Mesenchymal stem cell (in vitro differentiated cells and primary cell): ENCODE results near the gene IRF5. TPM values are rescaled to one million over a fixed set of nuclear protein-coding genes. Genes with fewer than 3 reads are reported as not detected.

Source experiments
- DNase-seq: peaks from one replicate; pipeline ENCODE4 v3.0.0-alpha.2; 2013
- H2AFZ ChIP-seq: one replicate; pipeline ENCODE4 v1.6.1; 2013; ENCODE audit warnings: low read depth, mild to moderate bottlenecking, control low read depth, inconsistent platforms, low read length, moderate library complexity
- H2AK5ac ChIP-seq: 2 replicates; pipeline ENCODE4 v1.6.1; 2013; ENCODE audit warnings: low read length, moderate library complexity, mild to moderate bottlenecking, inconsistent platforms; ENCODE audit not compliant: severe bottlenecking
- H2BK120ac ChIP-seq: one replicate; pipeline ENCODE4 v1.6.1; 2013; ENCODE audit warnings: low read depth, mild to moderate bottlenecking, inconsistent platforms, low read length, moderate library complexity
- H2BK12ac ChIP-seq, 2 experiments: one replicate each; pipeline ENCODE4 v1.6.1; 2013; ENCODE audit warnings: inconsistent platforms in 2 of 2, low read length in 2 of 2, mild to moderate bottlenecking in 2 of 2, moderate library complexity in 2 of 2, control low read depth in 1 of 2
- H2BK15ac ChIP-seq: one replicate; pipeline ENCODE4 v1.6.1; 2013; ENCODE audit warnings: mild to moderate bottlenecking, low read depth, inconsistent platforms; ENCODE audit not compliant: poor library complexity, severe bottlenecking
- H2BK5ac ChIP-seq: 2 replicates; pipeline ENCODE4 v1.6.1; 2013; ENCODE audit warnings: low read depth, mild to moderate bottlenecking, low read length, control low read depth, inconsistent platforms; ENCODE audit not compliant: poor library complexity, severe bottlenecking
- H3K14ac ChIP-seq, 2 experiments: one replicate each; pipeline ENCODE4 v1.6.1; 2013; ENCODE audit warnings: inconsistent platforms in 2 of 2, low read length in 2 of 2, control low read depth in 1 of 2, mild to moderate bottlenecking in 1 of 2, moderate library complexity in 1 of 2
- H3K18ac ChIP-seq, 2 experiments: one replicate each; pipeline ENCODE4 v1.6.1; 2013; ENCODE audit warnings: inconsistent platforms in 2 of 2, low read length in 2 of 2, control low read depth in 1 of 2, low read depth in 1 of 2, mild to moderate bottlenecking in 1 of 2
- H3K23ac ChIP-seq, 2 experiments: one replicate each; pipeline ENCODE4 v1.6.1; 2013; ENCODE audit warnings: inconsistent platforms in 2 of 2, low read length in 2 of 2, mild to moderate bottlenecking in 2 of 2, moderate library complexity in 2 of 2, control low read depth in 1 of 2
- H3K27ac ChIP-seq: 2 replicates; pipeline ENCODE4 v1.5.1; 2013; ENCODE audit warnings: mild to moderate bottlenecking, moderate library complexity, low read length, control low read depth, inconsistent platforms; ENCODE audit not compliant: poor library complexity, severe bottlenecking
- H3K27me3 ChIP-seq, 2 experiments: 2 replicates each; pipeline versions ENCODE4 v1.6.1 to v1.7.0; 2013; ENCODE audit warnings: low read length in 2 of 2, mild to moderate bottlenecking in 2 of 2, moderate library complexity in 2 of 2, control low read depth in 1 of 2, inconsistent platforms in 1 of 2; ENCODE audit not compliant: control insufficient read depth in 1 of 2, insufficient read depth in 1 of 2
- H3K36me3 ChIP-seq, 2 experiments: 2 replicates each; pipeline versions ENCODE4 v1.6.1 to v1.7.0; 2013; ENCODE audit warnings: low read length in 2 of 2, control low read depth in 1 of 2, inconsistent platforms in 1 of 2, low read depth in 1 of 2, mild to moderate bottlenecking in 1 of 2; ENCODE audit not compliant: insufficient read depth in 2 of 2, control insufficient read depth in 1 of 2
- H3K4ac ChIP-seq, 2 experiments: one replicate each; pipeline ENCODE4 v1.6.1; 2013; ENCODE audit warnings: inconsistent platforms in 2 of 2, low read length in 2 of 2, mild to moderate bottlenecking in 2 of 2, moderate library complexity in 2 of 2, control low read depth in 1 of 2, low read depth in 1 of 2
- H3K4me1 ChIP-seq: 2 replicates; pipeline ENCODE4 v1.6.1; 2013; ENCODE audit warnings: low read depth, low read length, control low read depth; ENCODE audit not compliant: control insufficient read depth, insufficient read depth
- H3K4me2 ChIP-seq: 2 replicates; pipeline ENCODE4 v1.6.1; 2013; ENCODE audit warnings: low read length, mild to moderate bottlenecking, inconsistent platforms; ENCODE audit not compliant: poor library complexity, severe bottlenecking
- H3K4me3 ChIP-seq, 2 experiments: 2 replicates each; pipeline versions ENCODE4 v1.5.1 to v1.7.0; 2013; ENCODE audit warnings: low read length in 2 of 2, mild to moderate bottlenecking in 2 of 2, control low read depth in 1 of 2, low read depth in 1 of 2; ENCODE audit not compliant: insufficient read depth in 1 of 2
- H3K79me1 ChIP-seq: replicated peaks from 2 replicates; pipeline ENCODE4 v1.6.1; 2013; ENCODE audit warnings: mild to moderate bottlenecking, control low read depth, low read length, inconsistent platforms; ENCODE audit not compliant: poor library complexity, severe bottlenecking
- H3K9ac ChIP-seq: 2 replicates; pipeline ENCODE4 v1.7.0; 2013; ENCODE audit warnings: mild to moderate bottlenecking, low read length, moderate library complexity
- H3K9me3 ChIP-seq: 2 replicates; pipeline ENCODE4 v1.7.0; 2013; ENCODE audit warnings: mild to moderate bottlenecking, low read length; ENCODE audit not compliant: control insufficient read depth
- H4K8ac ChIP-seq: one replicate; pipeline ENCODE4 v1.6.1; 2013; ENCODE audit warnings: inconsistent platforms, mild to moderate bottlenecking, low read length, moderate library complexity
- H4K91ac ChIP-seq: one replicate; pipeline ENCODE4 v1.6.1; 2013; ENCODE audit warnings: mild to moderate bottlenecking, low read length, inconsistent platforms
- WGBS: methylation state at CpG from one replicate; pipeline ENCODE4 v1.1.7; 2013; ENCODE audit warnings: mixed read lengths; 5-methylcytosine and 5-hydroxymethylcytosine counted together
- polyA plus RNA-seq, 2 experiments: library from polyadenylated mRNA; stranded (reverse); fragments of 200-250 nt; gene quantifications; one replicate each; pipeline ENCODE4 v1.2.3, GENCODE V29; 2013

The IRF5 gene, protein sequence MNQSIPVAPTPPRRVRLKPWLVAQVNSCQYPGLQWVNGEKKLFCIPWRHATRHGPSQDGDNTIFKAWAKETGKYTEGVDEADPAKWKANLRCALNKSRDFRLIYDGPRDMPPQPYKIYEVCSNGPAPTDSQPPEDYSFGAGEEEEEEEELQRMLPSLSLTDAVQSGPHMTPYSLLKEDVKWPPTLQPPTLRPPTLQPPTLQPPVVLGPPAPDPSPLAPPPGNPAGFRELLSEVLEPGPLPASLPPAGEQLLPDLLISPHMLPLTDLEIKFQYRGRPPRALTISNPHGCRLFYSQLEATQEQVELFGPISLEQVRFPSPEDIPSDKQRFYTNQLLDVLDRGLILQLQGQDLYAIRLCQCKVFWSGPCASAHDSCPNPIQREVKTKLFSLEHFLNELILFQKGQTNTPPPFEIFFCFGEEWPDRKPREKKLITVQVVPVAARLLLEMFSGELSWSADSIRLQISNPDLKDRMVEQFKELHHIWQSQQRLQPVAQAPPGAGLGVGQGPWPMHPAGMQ
- polyA plus RNA-seq (2013, experiment 1 of 2) = not detected
- not detected for polyA plus RNA-seq (2013, experiment 2 of 2)

DNA sequence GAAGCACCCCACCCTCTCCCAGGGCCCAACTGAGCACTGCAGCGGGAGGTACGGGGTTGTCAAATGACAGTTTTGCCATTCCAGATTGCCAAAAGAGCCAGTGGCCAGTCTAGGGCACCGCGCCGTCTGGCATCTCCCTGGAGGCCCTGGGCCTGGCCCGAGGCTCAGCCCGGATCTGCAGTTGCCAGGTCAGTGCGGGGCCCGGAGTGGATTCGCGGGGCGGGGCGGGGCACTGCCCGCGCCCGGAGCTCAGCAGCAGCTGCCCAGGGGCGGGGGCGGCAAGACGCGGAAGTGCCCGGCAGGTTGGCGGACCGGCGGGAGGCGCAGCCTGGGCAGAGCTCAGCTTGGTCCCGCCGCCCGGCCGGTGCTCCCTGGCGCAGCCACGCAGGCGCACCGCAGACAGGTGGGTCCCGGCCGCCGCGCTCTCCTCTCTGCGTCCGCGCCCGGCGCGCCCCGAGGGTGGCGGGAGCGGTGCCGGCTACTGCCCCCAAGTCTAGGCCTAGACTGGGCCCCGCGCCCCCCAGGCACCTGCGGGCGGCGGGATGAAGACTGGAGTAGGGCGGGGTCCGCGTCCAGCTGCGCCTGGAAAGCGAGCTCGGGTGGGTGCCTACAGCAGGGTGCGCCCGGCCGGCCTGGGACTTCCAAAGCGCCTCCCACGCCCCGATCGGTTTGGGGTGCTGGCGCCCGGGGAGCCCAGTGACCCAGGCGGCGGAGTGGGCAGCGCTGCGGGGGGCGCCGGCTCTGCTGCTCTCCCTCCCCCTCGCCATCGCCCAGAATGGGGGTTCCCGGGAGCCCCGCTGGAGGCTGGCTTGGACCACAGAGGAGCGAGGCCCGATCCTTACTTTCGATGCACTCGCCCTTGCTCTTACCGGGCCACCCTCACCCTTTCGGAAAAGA is at the start of gene IRF5:
TSS of gene IRF5 (plus strand) at position 281 of the 897 bp plus-strand sequence. CDS start 4,155 bp downstream, outside the sequence.
- H2BK12ac ChIP-seq = no peak within 1 kb of the TSS
- H3K27me3 ChIP-seq = peaks cover 53 to 81% of the 10 kb centered on the region in 2 experiments
- no peak within 1 kb of the TSS for H3K4ac ChIP-seq
- no peaks in the 10 kb centered on the region for H3K36me3 ChIP-seq
- H3K4me2 ChIP-seq = peak within 1 kb of the TSS; percentile 94
- peak within 1 kb of the TSS; percentile 56 to 73 for H3K4me3 ChIP-seq
- no peak within 1 kb of the TSS for H4K8ac ChIP-seq
- no peak within 1 kb of the TSS for H2BK15ac ChIP-seq
- H3K23ac ChIP-seq = peak within 1 kb of the TSS in 1 of 2 experiments; percentile 63
- WGBS = 5% methylated on average over 75 of the region's 83 CpGs
- H3K4me1 ChIP-seq = peaks cover 18% of the 10 kb centered on the region
- H4K91ac ChIP-seq = no peak within 1 kb of the TSS
- H3K27ac ChIP-seq = no peak within 1 kb of the TSS
- H2BK120ac ChIP-seq = no peak within 1 kb of the TSS
- H3K14ac ChIP-seq = no peak within 1 kb of the TSS
- H2AFZ ChIP-seq = peak within 1 kb of the TSS; percentile 64
- DNase-seq = no peak
- H3K9me3 ChIP-seq = no peaks in the 10 kb centered on the region
- H2AK5ac ChIP-seq = no peak within 1 kb of the TSS
- no peak within 1 kb of the TSS for H3K9ac ChIP-seq
- no peak within 1 kb of the TSS for H2BK5ac ChIP-seq
- H3K18ac ChIP-seq = no peak within 1 kb of the TSS
- no peaks in the 10 kb centered on the region for H3K79me1 ChIP-seq

DNA sequence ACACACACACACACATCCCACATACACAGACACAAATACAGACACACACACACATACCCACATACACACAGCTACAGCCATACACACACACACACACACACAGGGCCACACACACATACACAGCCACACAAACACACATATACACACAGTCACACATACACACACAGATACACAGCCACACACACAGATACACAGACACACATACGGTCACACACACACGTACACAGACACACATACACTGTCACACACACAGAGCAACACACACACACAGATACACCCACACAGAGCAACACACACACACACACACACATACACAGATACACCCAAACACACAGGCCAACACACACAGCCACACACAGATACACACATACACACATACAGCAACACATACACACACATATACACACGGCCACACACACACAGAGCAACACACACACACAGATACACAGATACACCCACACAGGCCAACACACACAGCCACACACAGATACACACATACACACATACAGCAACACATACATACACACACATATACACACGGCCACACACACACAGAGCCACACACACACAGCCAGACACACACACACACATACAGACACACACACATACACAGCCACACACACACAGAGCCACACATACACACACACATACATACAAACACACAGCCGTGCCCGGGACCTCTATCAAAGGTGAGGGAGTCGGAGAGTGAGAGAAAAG is 49.5 kb upstream of the IRF5 start:
- Histone ChIP-seq H3K23ac (no peak overlapping the region), H2BK5ac (no peak overlapping the region), H2BK12ac (no peak overlapping the region), H3K4ac (no peak overlapping the region), H2AFZ (no peak overlapping the region), H4K8ac (no peak overlapping the region), H4K91ac (peak overlapping the region; percentile 28), H3K27ac (no peak overlapping the region), H2BK15ac (no peak overlapping the region), H3K4me3 (no peak overlapping the region), H3K9me3 (no peaks in the 10 kb centered on the region), H3K9ac (no peak overlapping the region), H3K4me1 (peaks cover 10% of the 10 kb centered on the region), H3K36me3 (peaks cover 0 to 48% of the 10 kb centered on the region in 2 experiments), H3K79me1 (no peaks in the 10 kb centered on the region), H2AK5ac (no peak overlapping the region), H3K27me3 (peaks cover 0 to 40% of the 10 kb centered on the region in 2 experiments), H2BK120ac (no peak overlapping the region), H3K14ac (peak overlapping the region in 1 of 2 experiments; percentile 50), H3K4me2 (no peak overlapping the region), H3K18ac (no peak overlapping the region)
- WGBS = 91% methylated on average over 7 of the region's 7 CpGs
- no peak for DNase-seq

GRCh38 chr7:128888756-128889095 is 49.0 kb upstream of the IRF5 start:
- Histone ChIP-seq H3K18ac (no peak overlapping the region), H3K27ac (no peak overlapping the region), H2BK5ac (no peak overlapping the region), H3K14ac (no peak overlapping the region), H3K36me3 (peaks cover 0 to 53% of the 10 kb centered on the region in 2 experiments), H2BK120ac (no peak overlapping the region), H3K23ac (no peak overlapping the region), H3K79me1 (no peaks in the 10 kb centered on the region), H2BK15ac (peak overlapping the region; percentile 4), H4K91ac (no peak overlapping the region), H3K4me3 (no peak overlapping the region), H3K9me3 (no peaks in the 10 kb centered on the region), H3K27me3 (peaks cover 0 to 40% of the 10 kb centered on the region in 2 experiments), H3K9ac (no peak overlapping the region), H2AK5ac (no peak overlapping the region), H3K4ac (no peak overlapping the region), H3K4me2 (no peak overlapping the region), H2AFZ (no peak overlapping the region), H3K4me1 (peaks cover 12% of the 10 kb centered on the region), H2BK12ac (no peak overlapping the region), H4K8ac (no peak overlapping the region)
- 90% methylated on average over 11 of the region's 11 CpGs for WGBS
- DNase-seq = no peak
